ENCODE measurements around the gene YWHAG.

- TF ChIP-seq ZNF274 (IDR thresholded peaks at IDR 0.05; ENCODE audit: low read depth, low read length) (no peak), SUZ12 (IDR thresholded peaks at IDR 0.05; ENCODE audit: extremely low read depth, insufficient read depth, insufficient read length) (no peak)
These were observed 28.1 kb downstream of the YWHAG start for GRCh38 chr7:76330673-76331072.
